SHP77 (cell line): ENCODE data around the gene RAMP3.
"Not testable (repeated sequence)": the region's sequence is repeated elsewhere in the genome, so short reads cannot be mapped to it uniquely, and the experiment has no call there.

ENCODE experiments used
- DNase-seq, 2 experiments: peaks; one replicate each; lab custom pipeline; 2025; lab: John Stamatoyannopoulos, UW

The RAMP3 gene

GRCh38 chr7:45132708-45133320, 24.8 kb upstream of the RAMP3 start:
- no peak for DNase-seq

DNA sequence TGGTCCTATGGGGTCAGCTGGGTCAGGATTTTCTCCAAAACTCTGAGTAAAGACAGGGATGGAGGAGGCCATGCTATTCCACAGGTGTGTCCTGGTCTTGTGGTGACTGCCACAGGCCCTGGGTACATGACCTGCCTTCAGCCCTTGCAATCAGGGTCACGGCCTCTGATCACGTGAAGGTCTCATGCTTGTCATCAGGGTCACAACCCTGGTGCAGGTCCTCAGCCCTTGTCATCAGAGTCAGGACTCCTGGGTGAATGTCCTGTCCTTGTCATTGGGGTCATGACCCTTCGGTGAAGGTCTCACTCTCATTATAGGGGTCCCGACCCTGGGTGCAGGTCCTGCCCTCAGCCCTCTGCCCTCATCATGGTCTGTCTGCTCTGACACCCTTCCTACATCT, 24.2 kb upstream of the RAMP3 start:
- DNase-seq: no peak

DNA sequence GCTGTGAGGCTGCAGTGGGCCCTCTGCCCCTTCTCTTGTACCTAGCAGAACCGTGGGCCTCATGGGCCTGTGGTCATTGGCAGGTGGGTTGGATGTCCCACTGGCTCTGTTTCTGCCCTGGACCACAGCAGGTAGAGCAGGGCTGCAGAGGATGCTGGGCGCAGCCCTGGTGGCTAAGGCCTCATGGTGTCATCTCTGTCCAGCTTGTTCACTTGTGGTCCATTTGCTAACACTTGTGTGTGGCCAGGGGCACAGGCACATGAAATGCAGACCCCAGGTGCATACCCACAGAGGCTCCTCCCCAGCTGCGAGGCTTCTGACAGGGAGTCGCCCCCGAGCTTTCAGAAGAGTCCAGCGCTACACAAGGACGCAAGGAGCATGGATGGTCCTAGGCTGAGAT, 23.7 kb upstream of the RAMP3 start:
- no peak for DNase-seq

- peak; percentile 62 to 70 for DNase-seq
Measured at GRCh38 chr7:45136106-45137060, 21.2 kb upstream of the RAMP3 start.

GRCh38 chr7:45138433-45139267, 18.9 kb upstream of the RAMP3 start:
- DNase-seq: no peak

DNA sequence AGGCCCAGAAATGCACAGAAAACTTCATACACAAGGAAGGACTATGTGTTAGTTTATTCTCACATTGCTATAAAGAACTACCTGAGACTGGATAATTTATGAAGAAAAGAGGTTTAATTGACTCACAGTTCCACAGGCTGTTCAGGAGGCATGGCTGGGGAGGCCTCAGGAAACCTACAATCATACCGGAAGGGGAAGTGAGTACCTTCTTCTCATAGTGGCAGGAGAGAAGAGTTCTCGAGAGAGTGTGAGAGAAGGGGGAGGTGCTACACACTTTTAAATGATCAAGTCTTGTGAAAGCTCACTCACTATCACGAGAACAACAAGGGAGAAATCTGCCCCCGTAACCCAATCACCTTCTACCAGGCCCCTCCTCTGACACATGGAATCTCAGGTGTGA, 16.8 kb upstream of the RAMP3 start:
- no peak for DNase-seq

DNA sequence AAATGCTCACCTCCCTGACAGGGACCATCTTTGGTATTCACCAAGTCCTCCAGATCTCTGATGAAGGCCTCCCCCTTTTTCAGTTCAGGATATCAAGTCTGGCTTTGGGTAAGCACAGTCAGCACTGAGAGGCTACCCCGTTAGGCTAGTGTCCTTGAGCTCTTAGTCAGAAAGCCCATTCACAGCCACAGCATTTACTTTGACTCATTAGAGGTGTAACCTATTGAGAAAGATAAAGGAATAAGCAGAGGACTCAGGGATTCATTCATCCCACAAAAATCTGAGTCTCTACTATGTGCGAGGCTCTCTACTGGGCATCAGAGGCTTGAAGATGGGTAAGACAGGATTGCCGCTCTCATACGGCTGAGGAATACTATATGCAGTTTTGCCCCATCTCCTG, 14.0 kb upstream of the RAMP3 start:
- DNase-seq: no peak

GRCh38 chr7:45145881-45146280, 11.7 kb upstream of the RAMP3 start:
- no peak for DNase-seq

GRCh38 chr7:45146531-45147379, 10.8 kb upstream of the RAMP3 start:
- DNase-seq: no peak

DNA sequence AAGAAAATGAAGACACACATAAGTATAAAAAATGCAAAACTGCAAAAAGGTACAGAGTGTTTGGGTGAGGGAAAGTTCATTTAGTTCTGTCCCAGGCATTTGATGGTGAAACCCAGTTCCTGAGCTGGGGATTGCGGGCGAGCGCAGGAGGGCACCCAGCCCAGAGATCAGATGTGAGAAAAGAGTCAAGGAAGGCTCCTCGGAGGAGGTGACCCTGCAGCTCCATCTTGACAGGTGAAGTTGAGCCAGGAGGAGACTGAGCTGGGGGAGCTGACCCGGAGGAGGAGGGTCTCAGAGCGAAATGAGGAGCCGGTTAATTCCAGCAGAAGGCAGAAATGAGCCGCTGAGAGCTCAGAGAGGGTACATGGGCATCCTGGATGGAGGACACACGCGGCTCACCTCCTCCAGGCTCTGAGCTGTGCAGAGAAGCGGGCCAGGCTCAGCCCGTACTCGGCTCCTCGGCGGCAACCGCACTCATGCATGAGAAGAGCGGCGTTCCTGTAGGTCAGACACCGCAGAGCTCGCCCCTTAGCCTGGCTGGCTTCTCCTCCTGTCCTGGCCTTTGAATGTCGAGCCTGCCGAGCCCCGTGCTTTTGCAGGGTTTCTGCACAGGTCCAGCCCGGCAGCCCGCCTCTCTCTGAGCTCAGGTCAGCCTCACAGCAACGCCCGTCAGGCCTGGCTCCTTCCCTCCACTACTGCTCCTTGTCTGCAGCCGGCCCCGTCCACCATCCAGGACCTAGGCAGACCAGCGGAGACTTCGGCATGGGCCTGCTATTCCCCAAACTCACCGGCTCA, 9.5 kb upstream of the RAMP3 start:
- no peak for DNase-seq

DNA sequence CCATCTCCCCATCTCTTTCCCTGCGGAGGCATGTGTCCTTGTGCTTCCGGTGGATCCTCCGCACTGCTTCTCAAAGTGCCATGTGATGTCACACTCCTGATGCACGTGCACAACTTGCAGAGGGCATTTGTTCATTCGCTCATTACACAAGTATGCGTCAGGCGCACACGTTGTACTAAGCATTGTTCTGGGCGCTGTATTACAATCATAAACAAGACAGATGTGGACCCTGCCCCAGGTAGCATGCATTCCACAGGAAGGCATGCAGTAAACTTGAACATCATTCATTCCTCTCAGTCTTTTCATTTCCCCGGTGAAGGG, 9.0 kb upstream of the RAMP3 start:
- no peak for DNase-seq

DNA sequence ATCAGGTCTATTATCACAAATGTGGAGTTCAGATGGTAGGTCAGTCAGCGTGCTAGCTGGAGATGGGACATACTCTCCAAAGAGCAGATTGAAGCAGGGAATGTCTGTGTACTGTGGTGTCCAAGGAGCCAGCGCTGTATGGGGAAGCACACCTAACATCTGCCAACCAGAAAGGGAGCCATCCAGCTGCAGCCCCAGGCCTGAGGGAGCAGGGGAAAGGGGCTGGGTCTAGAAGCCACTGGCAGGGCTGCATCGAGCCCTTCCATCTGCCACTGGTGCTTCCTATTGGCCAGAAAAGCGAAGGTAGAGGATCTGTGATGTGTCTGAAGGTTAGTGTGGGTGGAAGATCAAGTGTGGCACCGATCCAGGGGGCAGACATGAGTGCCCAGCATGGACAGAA, 8.0 kb upstream of the RAMP3 start:
- no peak for DNase-seq

DNA sequence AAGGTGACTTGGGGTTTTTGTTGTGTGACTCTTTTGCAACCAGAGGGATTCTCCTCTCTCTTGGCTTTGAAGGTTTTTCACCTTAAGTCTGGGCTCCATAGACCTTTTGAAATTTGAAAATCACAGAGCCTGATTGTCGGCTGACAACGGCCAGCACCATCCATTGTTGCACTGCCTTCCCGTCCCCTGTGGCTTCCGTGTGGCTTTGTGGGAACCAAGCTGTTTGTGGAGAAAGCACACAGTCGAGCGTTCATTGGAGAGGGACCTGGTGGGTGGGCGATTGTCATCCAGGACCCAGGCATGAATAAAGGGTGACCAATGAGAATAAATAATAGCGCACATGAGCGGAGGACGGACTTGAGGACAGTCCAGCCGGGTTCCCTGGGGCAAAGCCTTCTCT, 7.4 kb upstream of the RAMP3 start:
- no peak for DNase-seq

- no peak for DNase-seq
Measured at GRCh38 chr7:45151131-45151684, 6.4 kb upstream of the RAMP3 start.

DNA sequence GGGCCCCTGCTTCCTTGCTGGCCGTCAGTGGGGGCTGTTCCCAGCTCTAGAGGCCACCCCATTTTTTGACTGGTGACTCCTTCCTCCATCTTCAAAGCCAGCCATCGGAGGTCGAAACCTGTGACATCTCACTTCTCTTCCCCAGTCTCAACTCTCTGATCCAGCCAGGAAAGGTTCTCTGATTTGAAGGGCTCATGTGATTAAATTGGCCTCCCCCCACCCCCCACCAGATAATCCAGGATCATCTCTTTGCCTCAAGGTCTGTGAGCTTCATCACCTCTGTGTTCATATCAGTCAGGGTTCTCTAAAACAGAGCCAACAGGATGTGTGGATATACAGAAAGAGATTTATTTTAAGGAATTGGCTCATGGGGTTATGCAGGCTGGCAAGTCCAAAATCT, 5.6 kb upstream of the RAMP3 start:
- no peak for DNase-seq

- DNase-seq: peak in 1 of 2 experiments; percentile 33
Measured at GRCh38 chr7:45153233-45153632, 4.4 kb upstream of the RAMP3 start.

GRCh38 chr7:45153861-45154260, 3.7 kb upstream of the RAMP3 start:
- DNase-seq: not testable (repeated sequence)

- DNase-seq: no peak
Measured at GRCh38 chr7:45155357-45155900, 2.2 kb upstream of the RAMP3 start.

DNA sequence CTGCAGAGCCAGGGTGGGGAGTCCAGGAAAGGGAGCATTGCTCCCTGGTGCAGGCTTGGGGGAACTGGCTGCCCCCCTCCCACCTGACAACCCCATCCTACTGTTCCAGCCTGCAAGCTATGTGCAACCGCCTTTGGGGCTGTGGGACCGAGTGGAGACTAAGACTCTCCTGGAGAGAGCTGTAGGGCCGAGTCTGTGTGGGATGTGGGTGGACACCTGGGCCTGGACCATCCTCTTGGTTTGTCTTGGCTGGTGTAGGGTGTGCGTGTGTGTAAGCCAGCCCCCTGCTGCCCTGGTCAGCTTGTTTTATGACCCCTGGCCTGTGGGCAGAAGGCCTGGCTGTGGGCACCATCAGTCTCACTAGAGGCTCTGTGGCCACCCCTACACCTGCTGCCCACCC, 1.6 kb upstream of the RAMP3 start:
- no peak for DNase-seq

GRCh38 chr7:45156516-45157272, 897 bp upstream of the RAMP3 start:
- no peak for DNase-seq
